Measurements from ENCODE around the gene GLCE. TPM values are rescaled to one million over a fixed set of nuclear protein-coding genes. Genes with fewer than 3 reads are reported as not detected.

The GLCE gene
- total RNA-seq, result 18.9 and 39.5 TPM in 2 replicates

GRCh38 chr15:69160141-69160993 lies at the start of gene GLCE:
Gene GLCE (plus strand): TSS chr15:69160635. CDS start chr15:69255807, 95,172 bp downstream.

GRCh38 chr15:69298697-69299441 lies 138.4 kb downstream of the GLCE start, which contains the start of gene PAQR5:
Gene PAQR5 (plus strand): TSS chr15:69298912. CDS start chr15:69360081, 61,169 bp downstream.

Other genes with a start within 250 kb of the GLCE start
- gene SPESP1, start 230.1 kb upstream of the GLCE start, total RNA-seq, result 2.4 and 4.7 TPM in 2 replicates
- gene NOX5, start 145.9 kb upstream of the GLCE start, total RNA-seq, result 0.13 and 0.19 TPM in 2 replicates
- gene PAQR5, start 138.3 kb downstream of the GLCE start, total RNA-seq, result 2.1 and 36.5 TPM in 2 replicates